Endothelial cell of umbilical vein (primary cell): ENCODE data around the gene MYT1. TPM values are rescaled to one million over a fixed set of nuclear protein-coding genes. Genes with fewer than 3 reads are reported as not detected.

ENCODE experiments used
- BruUV-seq: library from RNA; stranded (reverse); fragments of 400-500 nt; replicated peaks from 2 replicates; lab custom pipeline; 2021; lab: Mats Ljungman, UMichigan
- CTCF ChIA-PET: fragments of 300-600, 350-600 bp; sonication (Branson Sonifier 250); formaldehyde crosslinking; loops from one replicate; lab custom pipeline; 2021; ENCODE audit warnings: antibody characterized with exemption, inconsistent platforms; lab: Charles Lee
- POLR2A ChIA-PET: fragments of 300-600, 350-600 bp; sonication (Branson Sonifier 250); formaldehyde crosslinking; loops from one replicate; lab custom pipeline; 2021; ENCODE audit warnings: antibody characterized with exemption, inconsistent platforms; lab: Charles Lee
- DNase-seq: peaks from one replicate; pipeline ENCODE4 v3.0.0-alpha.2; 2011; ENCODE audit warnings: low read depth, low spot score
- FAIRE-seq: peaks from 2 replicates; lab custom pipeline; 2011; peaks lifted over from hg19 to GRCh38; lab: Jason Lieb, UNC
- H2AFZ ChIP-seq: 2 replicates; pipeline ENCODE4 v1.6.0; 2012; ENCODE audit warnings: low read depth, low read length, control low read depth, inconsistent platforms
- H3K27ac ChIP-seq: 2 replicates; pipeline ENCODE4 v1.5.1; 2011; ENCODE audit warnings: low read depth, mild to moderate bottlenecking, control low read depth, low read length, moderate library complexity; ENCODE audit not compliant: insufficient read depth
- H3K27me3 ChIP-seq, 2 experiments: 2 replicates each; pipeline versions ENCODE4 v1.6.0 to v1.6.1; 2011; ENCODE audit warnings: low read length in 2 of 2, mixed read lengths in 1 of 2; ENCODE audit not compliant: control insufficient read depth in 2 of 2, insufficient read depth in 2 of 2
- H3K36me3 ChIP-seq, 2 experiments: 2 replicates in 1 of 2; 3 replicates in 1 of 2; pipeline ENCODE4 v1.5.1; 2011; ENCODE audit warnings: low read length in 2 of 2, mild to moderate bottlenecking in 1 of 2, moderate library complexity in 1 of 2; ENCODE audit not compliant: control insufficient read depth in 2 of 2, insufficient read depth in 2 of 2; ENCODE audit errors: extremely low read depth in 1 of 2
- H3K4me1 ChIP-seq: 3 replicates; pipeline ENCODE4 v1.5.1; 2011; ENCODE audit warnings: mild to moderate bottlenecking, low read length; ENCODE audit not compliant: control insufficient read depth, insufficient read depth; ENCODE audit errors: extremely low read depth
- H3K4me2 ChIP-seq: 2 replicates; pipeline ENCODE4 v1.6.1; 2011; ENCODE audit warnings: low read length, control low read depth, mixed read lengths; ENCODE audit not compliant: insufficient read depth
- H3K4me3 ChIP-seq, 3 experiments: fragments of 200-600 bp in 1 of 3; sonication (generic), shearing (Covaris generic) in 1 of 3; replicated peaks in 1 of 3; 2 replicates each; pipeline ENCODE4 v1.5.1; 2011 to 2016; ENCODE audit warnings: control low read depth in 3 of 3, low read length in 3 of 3, mild to moderate bottlenecking in 2 of 3, inconsistent platforms in 1 of 3, low read depth in 1 of 3, moderate library complexity in 1 of 3; ENCODE audit not compliant: insufficient read depth in 1 of 3
- H3K79me2 ChIP-seq: 2 replicates; pipeline ENCODE4 v1.6.0; 2012; ENCODE audit warnings: low read length, inconsistent platforms; ENCODE audit not compliant: control insufficient read depth, insufficient read depth
- H3K9ac ChIP-seq: replicated peaks from 2 replicates; pipeline ENCODE3; 2011; ENCODE audit warnings: low read length, control low read depth; ENCODE audit not compliant: insufficient read depth; ENCODE audit errors: extremely low read depth
- H3K9me1 ChIP-seq: replicated peaks from 3 replicates; pipeline ENCODE4 v1.6.0; 2011; ENCODE audit warnings: mild to moderate bottlenecking, low read length; ENCODE audit not compliant: control insufficient read depth, insufficient read depth; ENCODE audit errors: extremely low read depth
- H3K9me3 ChIP-seq: replicated peaks from 2 replicates; pipeline ENCODE4 v1.5.1; 2012; ENCODE audit warnings: low read length, inconsistent platforms; ENCODE audit not compliant: control insufficient read depth, insufficient read depth
- H4K20me1 ChIP-seq: replicated peaks from 2 replicates; pipeline ENCODE3; 2011; ENCODE audit warnings: mild to moderate bottlenecking, low read length; ENCODE audit not compliant: control insufficient read depth, insufficient read depth; ENCODE audit errors: extremely low read depth
- CTCF ChIP-seq, 2 donors: IDR thresholded peaks; 1 replicate in 1 of 2; 2 replicates in 1 of 2; pipeline ENCODE4 v1.5.1; 2011; ENCODE audit warnings: low read length in 2 of 2, mild to moderate bottlenecking in 2 of 2, moderate library complexity in 2 of 2, control low read depth in 1 of 2, inconsistent platforms in 1 of 2, low read depth in 1 of 2; ENCODE audit not compliant: insufficient read depth in 1 of 2; ENCODE audit errors: extremely low read depth in 1 of 2
- EZH2 ChIP-seq: IDR thresholded peaks from 2 replicates; pipeline ENCODE4 v1.6.1; 2012; ENCODE audit warnings: borderline replicate concordance, low read depth, mild to moderate bottlenecking, moderate library complexity, low read length, inconsistent platforms; ENCODE audit not compliant: severe bottlenecking
- FOS ChIP-seq: IDR thresholded peaks from 2 replicates; pipeline ENCODE4 v1.6.1; 2011; ENCODE audit warnings: mild to moderate bottlenecking, low read length, moderate library complexity, borderline replicate concordance; ENCODE audit not compliant: insufficient read depth
- JUN ChIP-seq: IDR thresholded peaks from 2 replicates; pipeline ENCODE4 v1.6.1; 2011; ENCODE audit warnings: borderline replicate concordance, low read depth; ENCODE audit not compliant: insufficient read length, insufficient read depth
- POLR2AphosphoS5 ChIP-seq: IDR thresholded peaks from 2 replicates; pipeline ENCODE4 v1.6.1; 2012; ENCODE audit warnings: low read depth, mild to moderate bottlenecking, control low read depth, low read length, moderate library complexity; ENCODE audit not compliant: insufficient read depth
- dilution Hi-C: fragments of 300-500 bp; cut with MboI; formaldehyde crosslinking; loops from one replicate; pipeline ENCODE4 v1.15.0; 2019; ENCODE audit warnings: low sequenced_read_pairs; ENCODE audit not compliant: extremely low pct_ligation_motif_present
- intact Hi-C: fragments of 100-400 bp; cut with micrococcal nuclease; formaldehyde crosslinking; loops from one replicate; pipeline ENCODE4 v1.10.0; 2022
- polyA plus RNA-seq, 4 experiments: library from polyadenylated mRNA; depleted of rRNA in 3 of 4; stranded (reverse) in 3 of 4; unstranded in 1 of 4; fragments of >200 nt; gene quantifications; 2 replicates each; pipeline versions ENCODE4 v1.2.1 to v1.2.3, GENCODE V29; 2011 to 2012; ENCODE audit warnings: missing spikeins in 1 of 4
- total RNA-seq: library from RNA; stranded (reverse); gene quantifications from 2 replicates; pipeline ENCODE4 v1.2.3, GENCODE V29; 2021

Gene MYT1
- total and polyA plus RNA-seq, 2 donors (not counting 3 experiments of a cell fraction or from before 2014, with no cell fraction given): not detected

- ChIA-PET POLR2A (no interaction called here), CTCF (no interaction called here)
- no peak overlapping the region for H3K27ac ChIP-seq
- intact Hi-C loops (no loop called here), dilution Hi-C loops (no loop called here)
- no peak for DNase-seq
- no peak overlapping the region for H3K4me2 ChIP-seq
- H3K4me3 ChIP-seq: no peak overlapping the region
- H3K4me1 ChIP-seq: no peaks in the 10 kb centered on the region
- H3K36me3 ChIP-seq: no peaks in the 10 kb centered on the region
- no peaks in the 10 kb centered on the region for H3K79me2 ChIP-seq
- no peak for FAIRE-seq
- no peaks in the 10 kb centered on the region for H4K20me1 ChIP-seq
- H3K27me3 ChIP-seq: no peaks in the 10 kb centered on the region
- H2AFZ ChIP-seq: no peak overlapping the region
- no peaks in the 10 kb centered on the region for H3K9me3 ChIP-seq
- TF ChIP-seq EZH2: no peak
- no peak for TF ChIP-seq POLR2AphosphoS5
- no peak overlapping the region for H3K9ac ChIP-seq
- no TSS peak for BruUV-seq
- H3K9me1 ChIP-seq: no peaks in the 10 kb centered on the region
These were observed 73.1 kb downstream of the MYT1 start for GRCh38 chr20:64237316-64237715.

GRCh38 chr20:64238115-64238825, 74.0 kb downstream of the MYT1 start:
- Histone ChIP-seq H3K9ac (no peak overlapping the region), H3K9me1 (no peaks in the 10 kb centered on the region), H3K4me3 (no peak overlapping the region), H3K36me3 (no peaks in the 10 kb centered on the region), H2AFZ (no peak overlapping the region), H3K4me2 (no peak overlapping the region), H3K9me3 (no peaks in the 10 kb centered on the region), H3K27ac (no peak overlapping the region), H4K20me1 (no peaks in the 10 kb centered on the region), H3K4me1 (no peaks in the 10 kb centered on the region), H3K79me2 (no peaks in the 10 kb centered on the region), H3K27me3 (no peaks in the 10 kb centered on the region)
- ChIA-PET CTCF (no interaction called here), POLR2A (no interaction called here)
- no peak for TF ChIP-seq EZH2
- TF ChIP-seq POLR2AphosphoS5: no peak
- no peak for TF ChIP-seq CTCF (IDR thresholded peaks at IDR 0.05; ENCODE audit: extremely low read depth in 1 of 2, insufficient read depth in 1 of 2, low read depth in 1 of 2, low read length in 2 of 2)
- no peak for TF ChIP-seq FOS
- TF ChIP-seq JUN: no peak
- BruUV-seq: no TSS peak
- intact Hi-C loops (no loop called here), dilution Hi-C loops (no loop called here)
- DNase-seq: no peak
- FAIRE-seq: no peak
